Stimulated activated CD4-positive, alpha-beta T cell treated with anti-CD3 and anti-CD28 coated beads, Interleukin-1b, Interleukin-23, amount 100 ng/mL, for 48 hours (primary cell): ENCODE measurements around the gene SELENOV.

Source experiments
- DNase-seq: peaks from one replicate; pipeline ENCODE4 v3.0.0-alpha.2; 2020

Gene SELENOV

DNA sequence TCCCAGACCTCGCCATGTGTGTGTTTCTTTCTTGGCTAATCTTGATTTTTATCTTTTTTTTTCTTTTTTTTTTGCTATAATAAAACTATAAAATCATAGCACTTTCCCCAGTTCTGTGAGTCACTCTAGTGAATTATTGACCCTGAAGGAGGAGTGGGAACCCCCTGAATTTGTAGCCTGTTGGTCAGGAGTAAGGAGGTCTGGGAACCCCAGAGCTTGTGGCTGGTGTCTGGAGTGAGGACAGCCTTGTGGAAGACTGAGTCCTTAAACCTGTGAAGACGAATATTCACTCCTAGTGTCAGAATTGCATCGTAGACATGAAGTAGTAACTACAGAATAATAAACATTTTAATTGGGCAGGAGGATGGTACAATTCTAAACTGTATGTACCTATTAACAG, 10.3 kb downstream of the SELENOV start:
- DNase-seq: no peak

DNA sequence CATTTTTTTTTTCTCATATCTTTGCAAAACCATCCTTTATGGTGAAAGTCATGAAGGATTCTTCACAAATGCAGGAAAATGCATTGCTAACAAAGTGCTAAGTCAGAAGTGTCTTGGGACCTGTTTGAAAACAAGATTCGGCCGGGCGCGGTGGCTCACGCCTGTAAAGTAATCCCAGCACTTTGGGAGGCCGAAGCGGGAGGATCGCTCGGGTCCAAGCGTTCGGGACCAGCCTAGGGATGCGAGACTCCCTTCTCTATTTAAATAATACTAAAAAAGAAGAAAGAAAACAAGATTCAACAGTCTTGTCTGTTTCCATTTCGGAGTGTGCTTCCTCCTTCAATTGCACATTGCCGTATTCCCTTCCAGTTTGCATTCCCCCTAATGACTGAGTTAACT, 16.9 kb downstream of the SELENOV start:
- DNase-seq: no peak

DNA sequence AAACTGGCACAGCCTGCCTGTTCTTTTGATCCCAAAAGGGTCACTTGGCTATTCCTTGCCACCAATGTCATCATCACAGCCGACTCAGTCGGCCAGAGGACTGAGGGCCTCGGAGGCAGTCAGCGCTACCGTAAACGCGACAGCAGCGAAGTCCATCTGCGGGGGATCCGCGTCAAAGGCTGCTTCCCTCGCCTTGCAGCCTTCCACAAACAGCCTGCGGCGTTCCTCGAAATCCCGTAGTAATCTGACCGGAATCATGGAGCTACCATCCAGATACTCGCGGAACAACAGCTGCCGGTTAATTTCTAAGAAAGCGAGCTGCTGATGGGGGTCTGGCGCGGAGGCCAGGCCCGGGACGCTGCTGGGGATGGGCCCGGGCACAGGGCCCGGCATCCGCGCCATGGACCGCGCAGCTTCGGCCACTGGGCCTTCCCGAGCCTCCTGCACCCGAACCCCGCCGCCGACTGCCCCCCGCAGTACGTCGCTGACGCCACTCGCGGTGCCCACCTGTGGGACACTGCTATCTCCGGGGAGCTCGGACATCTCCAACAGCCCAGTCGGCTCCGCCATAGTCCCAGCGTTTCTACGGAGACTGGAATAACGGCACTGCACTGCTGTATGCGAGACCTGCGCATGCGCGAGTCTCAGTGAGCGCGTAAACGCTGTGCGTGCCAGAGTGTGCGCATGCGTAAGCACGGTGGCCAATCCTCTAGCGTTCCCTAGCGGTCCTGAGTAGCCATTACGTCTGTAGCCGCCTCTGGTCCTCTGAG, 17.5 kb downstream of the SELENOV start, which contains the start of gene EID2B:
TSS of gene EID2B (minus strand) at position 620 of the 770 bp plus-strand sequence. CDS start at position 570, 50 bp downstream.
- peak; percentile 96 for DNase-seq

- DNase-seq: no peak
Measured at GRCh38 chr19:39533003-39533512, 18.1 kb downstream of the SELENOV start.

DNA sequence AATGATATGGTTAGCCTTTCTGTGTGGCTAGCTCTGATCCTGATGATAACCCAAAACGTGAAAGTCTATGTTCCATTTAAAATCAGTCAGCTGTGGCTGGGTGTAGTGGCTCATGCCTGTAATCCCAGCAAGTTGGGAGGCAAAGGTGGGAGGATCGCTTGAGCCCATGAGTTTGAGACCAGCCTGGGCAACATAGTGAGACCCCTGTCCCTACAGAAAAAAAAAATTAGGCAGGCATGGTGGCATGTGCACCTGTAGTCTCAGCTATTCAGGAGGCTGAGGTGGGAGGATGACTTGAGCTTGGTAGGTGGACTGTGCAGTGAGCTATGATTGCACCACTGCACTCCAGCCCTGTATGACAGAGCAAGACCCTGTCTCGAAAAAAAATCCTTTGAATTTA, 18.9 kb downstream of the SELENOV start:
- DNase-seq: no peak

DNA sequence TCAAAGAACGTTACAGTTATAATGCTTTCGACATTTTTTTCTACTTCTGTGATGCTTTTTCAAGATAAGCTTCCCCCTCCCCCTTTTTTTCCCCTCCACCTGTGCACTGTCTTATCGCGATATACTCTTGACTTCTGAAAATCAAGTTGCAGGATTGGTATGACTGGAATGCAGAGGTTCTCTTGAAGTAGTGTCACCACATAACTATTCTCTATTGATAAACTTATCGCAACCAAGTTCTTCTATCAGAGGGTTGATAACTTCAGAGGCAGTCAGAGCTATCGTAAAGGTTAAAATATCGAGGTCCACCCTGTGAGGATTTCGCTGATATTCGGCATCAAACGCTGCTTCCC, 24.2 kb downstream of the SELENOV start:
- DNase-seq: no peak

GRCh38 chr19:39539518-39540332, 24.8 kb downstream of the SELENOV start, which contains the start of gene EID2:
EID2 (minus strand) TSS chr19:39540161; CDS start chr19:39540079, 82 bp downstream.
- peak; percentile 96 for DNase-seq

- no peak for DNase-seq
Measured at GRCh38 chr19:39540333-39540673, 25.4 kb downstream of the SELENOV start.

DNA sequence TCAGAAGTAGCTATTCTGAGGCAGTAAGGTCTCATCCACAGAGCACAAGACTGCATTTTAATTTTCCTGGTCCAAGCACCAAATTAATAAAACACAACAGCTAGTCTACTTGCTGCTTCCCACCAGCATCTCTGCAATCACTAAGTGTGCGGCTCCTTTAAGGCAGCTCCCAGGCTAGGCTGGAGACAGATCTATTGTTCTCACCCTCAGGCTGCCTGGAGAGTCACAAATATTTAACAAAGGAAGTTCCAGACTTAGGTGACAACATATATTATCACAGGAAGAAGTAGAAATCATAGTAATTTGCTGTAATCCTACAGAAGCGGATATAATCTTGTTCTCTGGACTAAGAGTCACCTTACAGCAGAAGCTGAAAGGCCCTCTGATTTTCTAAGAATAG, 27.3 kb downstream of the SELENOV start:
- DNase-seq: no peak

DNA sequence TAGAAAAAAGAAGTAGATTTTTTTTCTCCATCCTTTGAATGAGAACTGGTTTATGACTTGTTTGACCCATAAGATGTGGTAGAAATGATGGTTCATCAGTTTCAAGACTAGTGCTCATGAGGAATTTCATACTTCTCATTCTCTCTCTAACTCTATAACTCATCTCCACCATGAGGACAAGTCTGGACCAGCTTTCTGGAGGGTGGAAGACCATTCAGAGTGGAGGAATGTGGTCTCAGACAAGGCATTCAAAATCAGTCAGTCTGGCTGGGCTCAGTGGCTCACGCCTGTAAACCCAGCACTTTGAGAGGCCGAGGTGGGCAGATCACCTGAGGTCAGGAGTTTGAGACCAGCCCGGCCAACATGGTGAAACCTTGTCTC, 28.5 kb downstream of the SELENOV start:
- no peak for DNase-seq

- DNase-seq: peak; percentile 18
Measured at GRCh38 chr19:39544226-39544903, 29.4 kb downstream of the SELENOV start.

GRCh38 chr19:39544911-39545310, 30.0 kb downstream of the SELENOV start:
- DNase-seq: no peak

GRCh38 chr19:39546599-39546998, 31.7 kb downstream of the SELENOV start:
- no peak for DNase-seq

GRCh38 chr19:39550197-39550596, 35.3 kb downstream of the SELENOV start:
- DNase-seq: no peak

- DNase-seq: no peak
Measured at GRCh38 chr19:39553082-39553652, 38.2 kb downstream of the SELENOV start.

DNA sequence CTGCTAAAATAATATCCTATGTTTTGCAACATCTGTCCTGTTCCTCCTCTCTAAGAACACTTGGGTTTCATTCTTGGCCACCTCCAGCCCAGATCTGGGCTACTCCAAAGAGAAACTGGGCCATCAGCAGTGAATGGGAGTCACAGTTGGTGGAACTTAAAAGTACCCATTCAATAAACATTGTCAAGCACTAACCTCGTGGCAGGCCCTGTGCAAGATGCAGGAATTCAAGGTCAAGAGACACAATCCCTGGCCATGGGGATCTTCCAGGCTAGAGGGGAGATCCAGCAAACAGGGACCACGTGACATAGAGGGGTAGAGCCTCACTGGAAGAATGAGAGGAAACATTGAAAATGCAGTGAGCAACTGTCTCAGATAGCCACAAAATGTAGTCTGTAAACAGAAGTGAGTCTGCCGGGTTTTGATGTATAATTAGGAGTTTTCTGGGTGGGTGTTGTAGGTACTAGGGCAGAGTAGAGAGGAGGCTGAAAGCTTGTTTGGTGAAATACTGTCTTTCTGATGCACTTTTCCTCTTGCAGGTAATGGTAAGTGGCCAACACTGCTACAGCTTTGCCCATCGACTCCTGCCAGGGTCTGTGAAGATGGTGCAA, 39.9 kb downstream of the SELENOV start:
- DNase-seq: no peak

GRCh38 chr19:39555883-39556282, 40.9 kb downstream of the SELENOV start:
- no peak for DNase-seq

DNA sequence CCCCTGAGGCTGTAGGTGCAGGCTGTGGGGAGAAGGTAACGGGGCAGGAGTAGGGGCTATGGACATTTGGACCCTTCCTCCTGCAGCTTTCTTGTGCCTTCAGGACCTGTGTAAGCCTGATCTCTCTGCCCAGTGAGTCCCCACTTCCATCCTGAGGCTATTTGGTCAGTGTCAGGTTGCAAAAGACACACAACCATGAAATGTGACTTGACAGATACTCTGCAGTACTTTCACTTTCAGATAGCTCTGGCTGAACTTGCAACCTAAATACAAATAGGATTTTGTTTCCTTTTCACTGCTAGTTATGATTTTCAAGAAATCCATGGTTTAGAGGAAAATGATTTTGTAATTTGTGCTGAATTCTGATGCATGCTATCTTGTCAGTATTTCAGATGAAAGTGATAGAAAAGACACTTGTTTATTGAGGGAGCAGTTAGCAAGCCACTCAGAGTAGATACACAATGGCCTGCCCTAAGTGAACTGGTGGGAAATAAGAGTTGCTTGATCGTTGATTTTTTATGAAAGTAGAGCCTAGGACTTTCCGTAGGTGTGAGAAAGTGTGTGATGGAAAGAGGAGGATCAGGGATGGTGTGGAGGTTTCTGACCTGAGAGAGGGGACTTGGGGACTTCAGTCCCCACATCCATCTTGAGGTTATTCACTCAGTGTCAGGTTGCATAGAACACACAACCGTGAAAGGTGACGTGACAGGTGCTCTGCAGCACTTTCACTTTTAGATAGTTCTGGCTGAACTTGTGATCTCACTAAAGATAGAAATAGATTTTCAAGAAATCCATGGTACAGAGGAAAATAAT, 43.1 kb downstream of the SELENOV start:
- DNase-seq: no peak

DNA sequence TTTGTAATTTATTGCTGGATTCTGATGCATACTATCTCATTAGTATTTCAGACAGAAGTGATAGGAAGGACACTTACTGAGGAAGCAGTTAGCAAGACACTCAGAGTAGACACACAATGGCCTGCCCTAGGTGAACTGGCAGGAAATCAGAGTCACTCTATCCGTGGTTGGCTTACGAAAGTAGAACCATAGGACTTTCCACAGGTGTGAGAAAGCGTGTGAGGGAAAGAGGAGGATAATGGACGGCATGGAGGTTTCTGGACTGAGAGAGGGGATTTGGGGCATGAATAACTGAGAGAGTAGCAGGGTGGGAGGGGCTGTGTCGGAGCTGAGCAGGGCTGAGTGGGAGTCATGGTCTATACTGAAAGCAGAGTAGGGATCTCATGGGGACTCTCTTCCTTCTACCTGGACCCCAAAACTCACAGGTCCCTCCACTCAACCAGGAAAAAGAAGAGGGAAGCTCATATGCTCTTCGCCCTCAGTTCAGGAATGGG, 43.7 kb downstream of the SELENOV start:
- no peak for DNase-seq

DNA sequence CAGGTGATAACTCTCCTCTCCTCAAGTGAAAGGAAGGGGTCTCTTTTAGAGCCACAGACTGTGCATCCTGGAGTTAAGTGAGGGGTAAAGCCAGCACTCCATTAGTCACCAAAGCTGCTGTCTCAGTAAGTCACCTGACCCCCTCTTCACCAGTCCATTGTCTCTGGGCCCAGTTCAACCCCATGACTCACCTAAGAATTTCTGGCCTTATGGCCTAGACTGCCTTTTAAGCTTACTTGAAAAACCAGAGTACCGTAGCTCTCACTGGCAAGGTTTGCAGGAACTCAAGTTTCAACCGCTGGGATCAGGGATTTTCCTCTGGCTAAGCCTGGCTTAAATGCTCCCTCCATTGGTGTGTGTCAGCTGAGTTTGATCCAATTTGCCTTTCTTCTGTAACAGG, 48.5 kb downstream of the SELENOV start:
- no peak for DNase-seq

DNA sequence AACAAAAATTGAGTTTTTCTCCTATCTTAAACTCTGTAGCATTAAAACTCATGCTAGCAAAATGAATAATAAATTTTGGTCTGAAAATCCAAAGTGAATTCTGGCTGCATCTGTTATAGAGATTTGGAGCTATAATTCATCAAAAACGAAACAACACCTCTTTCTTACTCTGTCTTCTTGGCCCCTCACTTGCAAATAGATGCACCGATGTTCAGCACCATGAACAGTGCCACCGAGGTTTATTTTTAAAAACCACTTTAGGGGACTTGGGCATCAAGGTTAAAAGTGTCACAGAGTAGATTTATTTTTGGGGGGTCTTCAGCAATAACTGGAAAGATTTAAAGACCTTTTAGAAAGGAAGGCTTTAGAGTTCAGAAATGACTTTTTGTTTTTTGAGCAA, 51.1 kb downstream of the SELENOV start:
- DNase-seq: no peak

GRCh38 chr19:39568604-39569003, 53.7 kb downstream of the SELENOV start:
- no peak for DNase-seq
